HG03521 (cell line): ENCODE measurements around the gene C11orf21.
"Not testable (repeated sequence)": the region's sequence is repeated elsewhere in the genome, so short reads cannot be mapped to it uniquely, and the experiment has no call there.

Experiments used
- ATAC-seq: cut with Tn5 transposase; IDR thresholded peaks from one replicate; pipeline ENCODE4 v1.9.1; 2021; ENCODE audit warnings: mild to moderate bottlenecking, moderate library complexity; ENCODE audit not compliant: unreplicated experiment

C11orf21 gene

DNA sequence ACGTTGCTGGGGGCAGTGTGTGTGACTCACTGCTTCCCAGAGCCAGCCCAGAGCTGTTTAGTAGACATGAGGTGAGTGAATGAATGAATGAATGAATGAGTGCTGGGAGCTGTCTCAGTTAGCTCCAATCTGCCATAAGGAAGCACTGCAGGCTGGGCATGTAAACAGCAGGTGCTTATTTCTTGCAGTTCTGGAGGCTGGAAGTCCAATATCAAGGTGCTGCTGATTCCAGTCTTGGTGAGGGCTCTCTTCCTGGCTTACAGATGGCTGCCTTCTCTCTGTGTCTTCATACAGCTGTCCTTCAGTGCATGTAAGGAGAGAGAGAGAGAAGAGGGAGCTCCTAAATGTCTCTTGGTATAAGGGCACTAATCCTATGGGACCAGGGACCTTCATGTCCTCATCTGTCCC lies 4.1 kb downstream of the C11orf21 start:
- no peak for ATAC-seq

GRCh38 chr11:2296913-2297622 lies 4.7 kb downstream of the C11orf21 start:
- no peak for ATAC-seq

- no peak for ATAC-seq
Measured at GRCh38 chr11:2295971-2296912, 5.5 kb downstream of the C11orf21 start.

- ATAC-seq = no peak
Measured at GRCh38 chr11:2294926-2295290, 6.8 kb downstream of the C11orf21 start.

DNA sequence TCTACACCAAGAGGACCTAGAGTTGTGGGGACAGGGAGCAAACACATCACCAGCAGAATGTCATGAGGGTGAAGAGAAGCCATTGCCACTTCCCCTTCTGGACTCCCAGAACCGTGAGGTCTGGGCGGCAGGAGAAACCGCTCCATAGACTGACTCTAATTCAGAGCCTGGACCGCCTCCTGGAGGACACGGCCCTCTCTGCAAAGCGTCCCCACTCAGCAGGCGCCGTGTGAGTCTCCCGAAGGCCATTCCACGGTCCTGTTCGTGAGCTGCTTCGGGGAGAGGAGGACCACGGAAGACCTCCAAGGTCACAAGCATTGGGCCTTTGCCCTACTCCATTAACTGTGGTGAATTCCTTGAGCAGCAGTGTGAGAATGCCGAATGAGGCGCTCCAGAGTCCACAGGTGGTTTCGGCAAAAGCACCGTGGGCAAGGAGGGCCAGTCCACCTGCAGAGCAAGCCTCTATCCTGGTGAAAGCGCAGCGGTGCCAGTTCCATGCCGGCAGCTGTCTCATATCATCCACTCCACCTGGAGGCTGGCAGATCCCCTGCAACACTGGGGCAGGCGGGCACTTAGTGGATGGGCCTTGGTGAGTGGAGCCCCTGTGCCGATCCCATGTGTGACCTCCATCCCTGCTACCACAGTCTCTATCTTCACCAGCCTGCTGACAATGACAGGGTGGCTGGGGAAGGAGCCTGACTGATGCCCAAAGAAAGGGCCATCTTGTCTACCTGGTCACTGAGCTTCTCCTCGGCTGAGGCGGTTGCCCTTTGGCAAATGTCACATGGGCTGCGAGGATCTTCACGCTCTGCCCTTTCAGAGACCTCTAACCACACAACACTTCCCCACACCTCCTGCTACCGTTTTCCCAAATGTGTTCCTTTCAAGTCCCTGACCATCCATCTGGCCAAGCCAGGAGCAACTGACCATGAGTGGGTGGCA lies 7.5 kb downstream of the C11orf21 start:
- no peak for ATAC-seq

DNA sequence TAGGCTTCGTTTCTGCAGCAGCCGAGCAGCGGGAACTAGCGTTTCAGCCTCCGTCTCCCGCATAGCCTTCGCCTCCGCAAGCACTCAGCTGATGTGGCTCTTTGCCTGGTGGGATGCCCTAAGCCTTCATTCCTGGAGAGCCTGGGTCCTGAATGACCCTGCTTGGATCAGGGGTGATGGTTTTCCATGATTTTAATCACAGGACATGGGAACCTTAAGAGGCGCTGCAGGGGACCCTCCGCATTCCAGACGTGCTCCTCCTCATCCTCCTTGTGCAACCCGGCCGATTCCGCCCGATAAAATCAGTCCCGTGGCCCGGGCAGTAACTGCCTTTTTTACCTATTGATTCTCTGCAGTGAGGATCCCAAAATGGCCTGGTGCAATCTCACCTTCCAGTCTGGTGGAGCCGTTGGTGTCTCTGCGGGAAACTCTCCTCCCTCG lies 8.2 kb downstream of the C11orf21 start:
- ATAC-seq = no peak

DNA sequence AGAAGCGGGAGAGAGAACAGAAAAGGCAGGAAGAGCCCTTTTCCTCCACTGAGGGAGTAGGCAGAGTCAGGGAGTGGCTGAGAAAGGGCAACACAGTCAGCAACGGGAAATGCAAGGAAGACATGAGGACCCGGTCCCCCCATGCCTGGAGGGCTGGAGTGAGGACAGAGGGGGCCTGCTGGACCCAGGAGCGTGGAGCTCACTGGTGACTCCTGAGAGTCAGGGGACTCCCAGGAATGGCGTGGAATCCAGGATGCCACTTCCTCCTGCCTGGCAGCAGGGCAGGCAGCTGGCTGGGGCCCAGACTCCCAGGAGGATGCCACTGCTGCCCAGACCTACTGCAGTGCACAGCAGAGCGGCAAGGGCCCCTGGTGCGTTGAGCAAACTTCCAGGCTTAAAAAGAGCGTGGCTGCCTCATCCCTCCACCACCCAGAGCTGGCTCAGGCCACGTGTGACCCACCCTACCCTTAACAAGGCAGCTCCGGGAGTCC lies 11.3 kb downstream of the C11orf21 start:
- ATAC-seq = no peak

DNA sequence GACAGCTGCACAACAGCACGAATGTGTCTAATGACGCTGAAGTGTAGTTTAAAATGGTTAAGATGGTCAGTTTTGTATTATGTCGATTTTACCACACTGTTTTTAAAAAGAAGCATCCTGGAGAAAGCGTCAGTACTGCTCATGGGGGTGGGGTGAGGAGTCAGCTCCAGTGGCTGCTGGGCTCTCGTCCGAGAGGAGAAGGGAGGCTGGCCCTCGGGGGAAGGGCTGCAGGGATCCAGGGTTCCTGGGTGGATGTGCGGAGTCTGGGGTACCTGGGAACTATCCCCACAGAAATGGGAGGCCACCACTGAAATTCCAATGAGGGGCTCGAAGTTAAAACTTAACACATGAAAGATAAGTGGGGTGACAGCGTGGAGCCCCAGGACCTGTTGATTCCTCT lies 11.9 kb downstream of the C11orf21 start:
- ATAC-seq = no peak

DNA sequence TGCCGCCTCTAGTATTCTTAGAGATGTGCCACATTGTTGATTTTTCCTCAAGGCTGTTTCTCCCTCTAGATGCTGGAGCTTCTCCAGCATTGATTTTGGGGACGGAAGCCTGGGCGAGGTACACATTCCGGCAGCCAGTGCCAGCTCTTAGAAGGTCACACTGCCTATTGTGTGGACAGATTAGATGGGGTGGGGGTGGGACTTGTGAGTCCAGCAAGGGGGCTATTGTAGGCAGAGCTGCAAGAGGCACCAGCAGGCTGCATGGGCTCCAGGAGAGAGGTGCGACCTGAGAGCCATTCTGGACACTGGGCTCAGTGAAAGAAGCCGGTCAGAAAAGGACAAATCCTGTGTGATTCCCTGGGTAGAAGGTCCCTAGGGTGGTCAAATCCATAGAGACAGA lies 12.4 kb downstream of the C11orf21 start:
- ATAC-seq = no peak

DNA sequence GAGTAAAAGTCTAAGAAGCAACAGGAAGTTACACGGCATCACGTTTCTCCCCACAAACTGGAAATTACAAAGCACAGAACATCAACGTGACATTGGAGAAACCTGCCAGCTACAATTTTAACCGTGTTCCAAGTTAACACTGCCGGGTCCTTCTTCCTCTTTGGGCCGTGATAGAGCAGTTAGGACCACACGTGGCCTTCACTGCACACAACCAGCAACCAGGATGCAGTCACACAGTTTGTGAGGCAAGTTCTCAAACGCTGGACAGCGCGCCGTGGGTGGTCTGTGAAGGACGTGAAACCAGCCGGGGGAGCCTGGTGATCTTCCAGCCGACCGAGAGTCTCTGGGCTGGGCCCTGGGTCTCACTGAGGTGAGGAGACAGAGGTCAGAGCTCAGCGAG lies 14.6 kb downstream of the C11orf21 start:
- no peak for ATAC-seq

GRCh38 chr11:2286350-2286749 lies 15.4 kb downstream of the C11orf21 start:
- not testable (repeated sequence) for ATAC-seq

DNA sequence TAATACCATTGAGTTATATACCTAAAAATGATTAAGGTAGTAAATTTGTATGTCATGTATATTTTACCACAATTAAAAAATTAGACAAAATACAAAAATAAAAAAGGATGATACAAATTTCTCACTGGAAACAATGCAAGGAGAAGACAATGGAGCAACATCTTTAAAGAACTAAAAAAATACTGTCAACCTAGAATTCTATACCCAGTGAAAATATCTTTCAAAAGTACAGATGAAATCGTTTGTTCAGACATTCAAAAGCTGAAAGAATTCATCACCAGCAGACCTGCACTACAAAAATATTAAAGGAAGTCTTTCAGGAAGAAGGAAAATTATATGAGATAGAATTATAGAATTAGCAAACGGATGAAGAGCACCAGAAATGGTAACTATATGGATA lies 21.5 kb downstream of the C11orf21 start:
- ATAC-seq = no peak

- ATAC-seq = no peak
Measured at GRCh38 chr11:2277933-2278523, 23.7 kb downstream of the C11orf21 start.

DNA sequence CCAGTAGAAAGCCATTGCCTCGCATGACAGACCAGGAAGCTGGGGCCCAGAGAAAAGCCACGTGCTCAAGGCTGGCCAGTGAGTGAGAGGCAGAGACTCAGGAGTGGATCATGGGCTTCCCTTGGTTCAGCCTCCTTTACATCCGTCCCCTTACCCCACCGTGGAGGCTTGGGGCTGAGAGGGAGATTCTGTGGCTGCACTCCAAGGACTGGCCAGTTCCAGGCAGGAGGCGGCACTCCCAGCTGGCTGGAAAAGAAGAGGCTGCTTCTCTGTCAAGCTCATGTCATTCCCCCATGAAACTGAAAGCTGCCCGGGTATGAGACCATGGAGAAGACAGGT lies 24.7 kb downstream of the C11orf21 start:
- ATAC-seq = no peak

- no peak for ATAC-seq
Measured at GRCh38 chr11:2276280-2277007, 25.3 kb downstream of the C11orf21 start.

DNA sequence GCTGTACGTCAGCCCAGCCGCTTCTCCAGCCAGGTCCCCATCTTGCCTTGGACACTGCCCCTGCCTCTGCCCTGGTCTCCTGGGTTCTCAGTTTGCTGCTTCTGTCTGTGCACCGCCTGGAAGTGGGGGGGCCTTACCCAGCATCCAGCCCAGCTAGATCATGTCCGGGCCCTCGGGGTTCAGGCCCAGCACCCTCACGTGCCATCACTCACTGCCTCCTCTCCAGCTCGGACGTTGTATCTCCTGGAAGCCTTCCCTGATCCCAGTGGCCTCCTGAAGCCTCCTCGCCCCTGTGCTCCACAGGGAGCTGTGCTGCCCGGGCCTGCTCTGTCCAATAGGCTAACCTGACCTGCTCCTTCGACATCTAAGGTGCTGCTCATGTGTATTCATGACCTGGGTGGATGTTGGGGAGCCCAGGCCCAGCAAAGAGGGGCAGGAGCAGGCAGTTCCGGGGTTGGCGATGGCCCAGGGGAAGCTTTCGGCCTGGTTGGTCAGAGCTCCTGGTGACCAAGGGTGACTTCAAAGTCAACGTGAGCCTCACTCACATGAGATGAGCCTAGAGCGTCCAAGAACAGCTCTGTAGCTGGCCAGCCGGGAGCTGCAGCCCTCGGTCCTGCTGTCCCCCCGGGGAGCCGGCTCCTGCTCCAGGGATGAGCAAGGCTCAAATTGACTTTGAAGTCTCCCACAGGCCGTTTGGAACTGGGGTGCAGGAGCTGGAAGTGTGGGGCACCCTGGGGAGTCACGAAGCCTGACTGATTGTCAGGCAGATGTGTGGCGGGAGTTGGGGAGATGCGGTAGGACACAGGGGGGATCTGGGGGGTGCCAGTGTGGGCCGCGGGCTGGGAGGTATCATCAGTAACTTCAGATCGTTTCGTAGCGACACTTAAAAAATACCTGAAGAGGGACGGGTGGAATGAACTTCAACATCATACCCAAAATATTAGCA lies 26.1 kb downstream of the C11orf21 start:
- no peak for ATAC-seq

- ATAC-seq = no peak
Measured at GRCh38 chr11:2273771-2274170, 27.9 kb downstream of the C11orf21 start.

- no peak for ATAC-seq
Measured at GRCh38 chr11:2273311-2273710, 28.4 kb downstream of the C11orf21 start.

GRCh38 chr11:2272946-2273280 lies 28.8 kb downstream of the C11orf21 start:
- no peak for ATAC-seq
